ENCODE measurements around the gene EXOC2. TPM values are rescaled to one million over a fixed set of nuclear protein-coding genes. Genes with fewer than 3 reads are reported as not detected.

The EXOC2 gene
- total RNA-seq, 4 donors from 2014 or later, result 19.5 to 23.6 (median 20.9) TPM

DNA sequence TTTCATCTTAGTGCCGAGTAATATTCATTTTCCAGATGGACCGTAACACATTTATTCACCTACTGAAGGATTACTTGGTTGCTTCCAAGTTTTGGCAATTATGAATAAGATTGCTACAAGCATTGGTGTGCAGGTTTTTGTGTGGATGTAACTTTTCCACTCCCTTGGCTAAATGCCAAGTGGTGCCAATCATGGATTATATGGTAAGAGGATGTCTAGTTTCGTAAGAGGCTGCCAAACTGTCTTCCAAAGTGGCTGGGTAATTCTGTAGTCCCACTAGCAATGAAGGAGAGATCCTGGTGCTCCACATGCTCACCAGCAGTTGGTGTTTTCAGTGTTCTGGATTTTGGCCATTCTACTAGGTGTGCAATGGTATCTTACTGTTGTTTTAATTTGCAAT, 184.3 kb downstream of the EXOC2 start:
- 78 to 88% methylated on average over 3 of the region's 3 CpGs for WGBS, 2 donors
- no peak for DNase-seq (ENCODE audit: low spot score in 2 of 2)
- H3K4me3 ChIP-seq (ENCODE audit: low read depth, poor library complexity, severe bottlenecking), result no peak overlapping the region
- intact Hi-C loops (cut with DNase I; ENCODE audit: low total_unique reads), result no loop called here
- TF ChIP-seq CTCF (IDR thresholded peaks at IDR 0.05), result no peak
- TF ChIP-seq POLR2A (IDR thresholded peaks at IDR 0.05), result no peak

GRCh38 chr6:508006-508405, 184.9 kb downstream of the EXOC2 start:
- no peak for TF ChIP-seq POLR2A (IDR thresholded peaks at IDR 0.05)
- 93 to 95% methylated on average over 9 of the region's 9 CpGs for WGBS, 2 donors
- H3K4me3 ChIP-seq (ENCODE audit: low read depth, poor library complexity, severe bottlenecking), result no peak overlapping the region
- intact Hi-C loops (cut with DNase I; ENCODE audit: low total_unique reads), result no loop called here
- DNase-seq (ENCODE audit: low spot score in 2 of 2), result no peak

- H3K4me3 ChIP-seq (ENCODE audit: low read depth, poor library complexity, severe bottlenecking), result no peak overlapping the region
- intact Hi-C loops (cut with DNase I; ENCODE audit: low total_unique reads), result no loop called here
- TF ChIP-seq CTCF (IDR thresholded peaks at IDR 0.05) (no peak), POLR2A (IDR thresholded peaks at IDR 0.05) (no peak)
- 53 to 68% methylated on average over 1 of the region's 1 CpG for WGBS, 2 donors
- DNase-seq (ENCODE audit: low spot score in 2 of 2), result no peak
Measured at GRCh38 chr6:506920-507622, 185.9 kb downstream of the EXOC2 start.

GRCh38 chr6:506508-506907, 186.4 kb downstream of the EXOC2 start:
- WGBS, 2 donors, result 65 to 70% methylated on average over 4 of the region's 4 CpGs
- no peak overlapping the region for H3K4me3 ChIP-seq (ENCODE audit: low read depth, poor library complexity, severe bottlenecking)
- TF ChIP-seq POLR2A (IDR thresholded peaks at IDR 0.05), result no peak
- TF ChIP-seq CTCF (IDR thresholded peaks at IDR 0.05), result no peak
- no peak for DNase-seq (ENCODE audit: low spot score in 2 of 2)
- intact Hi-C loops (cut with DNase I; ENCODE audit: low total_unique reads), result no loop called here

DNA sequence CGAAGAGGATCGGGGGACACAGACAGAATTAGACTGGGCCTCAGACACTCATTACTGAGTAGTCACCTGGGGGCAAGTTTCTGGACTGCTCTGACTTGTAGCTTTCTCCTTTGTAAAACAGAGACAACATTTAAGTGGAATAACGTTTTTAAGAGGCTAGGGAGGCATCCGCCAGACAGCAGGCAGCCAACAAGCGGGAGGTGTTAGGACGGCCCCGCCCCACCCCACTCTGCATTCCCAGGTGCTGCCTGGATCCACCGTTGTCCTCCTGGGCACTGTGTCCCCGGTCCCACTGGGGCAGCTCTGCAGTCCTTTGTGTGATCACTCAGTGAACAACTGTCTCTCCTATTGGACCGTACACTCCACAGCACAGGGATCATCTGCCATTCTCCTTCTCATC, 187.6 kb downstream of the EXOC2 start:
- intact Hi-C loops (cut with DNase I; ENCODE audit: low total_unique reads), result no loop called here

GRCh38 chr6:504446-504980, 188.4 kb downstream of the EXOC2 start:
- no peak for DNase-seq (ENCODE audit: low spot score in 2 of 2)
- H3K4me3 ChIP-seq (ENCODE audit: low read depth, poor library complexity, severe bottlenecking), result no peak overlapping the region
- intact Hi-C loops (cut with DNase I; ENCODE audit: low total_unique reads), result no loop called here
- 90 to 94% methylated on average over 8 of the region's 8 CpGs for WGBS, 2 donors
- TF ChIP-seq POLR2A (IDR thresholded peaks at IDR 0.05), result no peak
- no peak for TF ChIP-seq CTCF (IDR thresholded peaks at IDR 0.05)

More for the DNA sequence above, 187.6 kb downstream of the EXOC2 start:
- DNase-seq (ENCODE audit: low spot score in 2 of 2), result no peak
- no peak overlapping the region for H3K4me3 ChIP-seq (ENCODE audit: low read depth, poor library complexity, severe bottlenecking)
- WGBS, 2 donors, result 81 to 87% methylated on average over 10 of the region's 10 CpGs
- TF ChIP-seq CTCF (IDR thresholded peaks at IDR 0.05) (no peak), POLR2A (IDR thresholded peaks at IDR 0.05) (no peak)

Measured in lower leg skin (tissue), 4 donors.